Tibial nerve (tissue), 4 donors: ENCODE measurements around the gene FAM117A. TPM values are rescaled to one million over a fixed set of nuclear protein-coding genes. Genes with fewer than 3 reads are reported as not detected.

Source experiments
- DNase-seq, 2 donors: peaks; one replicate each; pipeline ENCODE4 v3.0.0-alpha.2; 2019; ENCODE audit warnings: low spot score in 2 of 2
- H3K27ac ChIP-seq, 4 donors: fragments of 200-600 bp; sonication (generic) in 3 of 4; one replicate each; pipeline ENCODE4 v1.5.1; 2017 to 2019; ENCODE audit warnings: mild to moderate bottlenecking in 1 of 4
- H3K27me3 ChIP-seq, 2 donors: fragments of 200-600 bp; sonication (generic) in 1 of 2; one replicate each; pipeline versions ENCODE4 v1.5.1 to v1.6.0; 2017 to 2019
- H3K36me3 ChIP-seq, 3 donors: fragments of 200-600 bp; sonication (generic); one replicate each; pipeline ENCODE4 v1.5.1; 2018 to 2019
- H3K4me1 ChIP-seq, 4 donors: fragments of 200-600 bp; sonication (generic) in 3 of 4; one replicate each; pipeline ENCODE4 v1.5.1; 2017 to 2019
- H3K4me3 ChIP-seq, 4 donors: fragments of 200-600 bp; sonication (generic) in 3 of 4; one replicate each; pipeline ENCODE4 v1.5.1; 2017 to 2019; ENCODE audit warnings: mild to moderate bottlenecking in 1 of 4, moderate library complexity in 1 of 4
- H3K9me3 ChIP-seq, 4 donors: fragments of 200-600 bp; sonication (generic) in 3 of 4; one replicate each; pipeline ENCODE4 v1.5.1; 2017 to 2019
- CTCF ChIP-seq, 5 experiments: fragments of 200-600 bp in 3 of 5; fragments of 450-650 bp in 2 of 5; sonication (generic) in 3 of 5; IDR thresholded peaks; one replicate each; pipeline ENCODE4 v1.5.1; 2016 to 2019; ENCODE audit warnings: antibody characterized with exemption in 5 of 5, mild to moderate bottlenecking in 3 of 5, moderate library complexity in 2 of 5
- EP300 ChIP-seq, 2 donors: sonication (generic); formaldehyde crosslinking; IDR thresholded peaks; one replicate each; pipeline ENCODE4 v1.6.1; 2017; ENCODE audit warnings: antibody characterized with exemption in 2 of 2, mild to moderate bottlenecking in 1 of 2
- POLR2A ChIP-seq, 2 donors: fragments of 450-650 bp; IDR thresholded peaks; one replicate each; pipeline ENCODE4 v1.6.1; 2017; ENCODE audit warnings: antibody characterized with exemption in 2 of 2, mild to moderate bottlenecking in 2 of 2, moderate library complexity in 2 of 2
- WGBS, 2 donors: methylation state at CpG; one replicate each; pipeline ENCODE4 v1.1.5; 2018; 5-methylcytosine and 5-hydroxymethylcytosine counted together
- total RNA-seq, 4 donors: library from RNA; depleted of rRNA; stranded (reverse); fragments of >200 nt; gene quantifications; one replicate each; pipeline ENCODE4 v1.1.0, GENCODE V29; 2016

The FAM117A gene
- total RNA-seq, 4 donors from 2014 or later, result 12.9 to 23.1 (median 18.3) TPM

GRCh38 chr17:49783791-49784190, 19.9 kb upstream of the FAM117A start:
- Histone ChIP-seq H3K27ac (peak overlapping the region in 1 of 4 donors; percentile 44), H3K4me1 (peaks cover 0 to 32% (median 3%) of the 10 kb centered on the region in 4 donors)
- DNase-seq, result no peak

GRCh38 chr17:49783071-49783715, 19.3 kb upstream of the FAM117A start:
- Histone ChIP-seq H3K27me3 (no peaks in the 10 kb centered on the region), H3K4me1 (peaks cover 0 to 32% (median 3%) of the 10 kb centered on the region in 4 donors), H3K36me3 (no peaks in the 10 kb centered on the region), H3K9me3 (no peaks in the 10 kb centered on the region), H3K4me3 (no peak overlapping the region), H3K27ac (peak overlapping the region in 2 of 4 donors; percentile 38 to 44)
- no peak for DNase-seq
- TF ChIP-seq CTCF (IDR thresholded peaks at IDR 0.05) (no peak), POLR2A (IDR thresholded peaks at IDR 0.05) (no peak), EP300 (IDR thresholded peaks at IDR 0.05) (no peak)
- WGBS, 2 donors, result 41 to 51% methylated on average over 3 of the region's 3 CpGs

More at GRCh38 chr17:49783791-49784190, 19.9 kb upstream of the FAM117A start:
- H3K27me3 ChIP-seq, result no peaks in the 10 kb centered on the region
- H3K9me3 ChIP-seq, result no peaks in the 10 kb centered on the region
- TF ChIP-seq CTCF (IDR thresholded peaks at IDR 0.05) (no peak), POLR2A (IDR thresholded peaks at IDR 0.05) (no peak), EP300 (IDR thresholded peaks at IDR 0.05) (no peak)
- no peak overlapping the region for H3K4me3 ChIP-seq
- no peaks in the 10 kb centered on the region for H3K36me3 ChIP-seq

DNA sequence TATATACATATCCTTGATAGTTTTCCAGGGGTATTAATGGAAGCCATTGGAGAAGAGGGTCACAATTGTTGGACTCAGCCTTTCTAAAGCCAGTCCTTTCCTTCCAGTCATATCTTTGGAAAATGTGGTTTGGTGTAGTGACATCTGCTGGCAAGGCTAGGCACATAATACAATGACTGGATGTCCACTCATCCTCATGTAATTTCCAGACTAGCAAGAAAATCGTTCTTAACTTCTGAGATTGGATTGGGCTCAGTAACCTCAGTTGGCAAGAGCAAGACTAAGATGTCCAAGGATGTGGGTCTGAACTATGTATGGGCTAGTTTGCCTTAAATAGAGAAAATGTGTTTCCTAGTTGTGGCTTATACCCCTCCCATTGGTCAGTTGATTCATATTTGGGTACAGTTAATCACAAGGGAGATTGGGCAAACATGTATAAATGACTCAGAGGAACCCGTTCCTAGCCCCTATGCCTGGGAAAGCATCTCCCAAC, 15.9 kb upstream of the FAM117A start:
- Histone ChIP-seq H3K4me3 (no peak overlapping the region), H3K36me3 (no peaks in the 10 kb centered on the region), H3K27me3 (no peaks in the 10 kb centered on the region), H3K27ac (peak overlapping the region in 3 of 4 donors; percentile 3 to 74 (median 23)), H3K4me1 (peaks cover 0 to 60% (median 18%) of the 10 kb centered on the region in 4 donors), H3K9me3 (no peaks in the 10 kb centered on the region)
- WGBS, 2 donors, result 14 to 24% methylated on average over 2 of the region's 2 CpGs
- no peak for TF ChIP-seq POLR2A (IDR thresholded peaks at IDR 0.05)
- TF ChIP-seq CTCF (IDR thresholded peaks at IDR 0.05), result peak; percentile 20 to 72 (median 50)
- TF ChIP-seq EP300 (IDR thresholded peaks at IDR 0.05), result peak in 1 of 2 donors; percentile 41
- DNase-seq, result peak in 1 of 2 donors; percentile 75

DNA sequence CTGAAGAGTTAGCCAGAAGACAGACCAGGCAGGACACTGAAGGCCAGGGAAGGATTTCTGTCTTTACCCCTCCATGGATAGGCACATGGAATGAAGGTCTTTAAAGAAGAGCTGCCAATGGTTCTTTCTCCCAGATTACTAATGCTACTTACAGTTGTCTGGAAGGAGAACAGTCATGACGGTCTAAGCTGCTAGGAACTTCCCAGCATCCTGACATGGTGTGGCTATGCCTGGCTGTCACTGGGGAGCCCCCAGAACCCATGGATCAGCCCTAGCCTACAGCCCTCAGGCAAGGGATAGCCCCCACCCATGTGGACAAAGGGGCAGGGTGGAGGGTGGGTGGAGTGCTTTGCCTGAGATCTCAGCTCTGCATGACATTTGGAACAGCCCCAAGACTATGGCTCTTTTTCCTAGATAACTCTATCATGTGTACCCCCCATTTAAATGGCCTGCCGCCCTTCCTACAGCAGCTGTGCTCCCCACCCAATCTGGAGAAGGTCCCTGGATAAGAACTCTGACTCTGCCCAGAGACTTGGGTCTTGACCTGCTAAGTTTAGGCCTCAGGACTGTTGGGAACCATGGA, 15.3 kb upstream of the FAM117A start:
- WGBS, 2 donors, result 87 to 94% methylated on average over 2 of the region's 2 CpGs
- H3K27me3 ChIP-seq, result no peaks in the 10 kb centered on the region
- no peaks in the 10 kb centered on the region for H3K9me3 ChIP-seq
- no peaks in the 10 kb centered on the region for H3K36me3 ChIP-seq
- DNase-seq, result no peak
- H3K27ac ChIP-seq, result peak overlapping the region in 3 of 4 donors; percentile 3 to 74 (median 23)
- H3K4me3 ChIP-seq, result no peak overlapping the region
- peaks cover 0 to 61% (median 18%) of the 10 kb centered on the region in 4 donors for H3K4me1 ChIP-seq
- TF ChIP-seq CTCF (IDR thresholded peaks at IDR 0.05) (no peak), EP300 (IDR thresholded peaks at IDR 0.05) (no peak), POLR2A (IDR thresholded peaks at IDR 0.05) (no peak)

DNA sequence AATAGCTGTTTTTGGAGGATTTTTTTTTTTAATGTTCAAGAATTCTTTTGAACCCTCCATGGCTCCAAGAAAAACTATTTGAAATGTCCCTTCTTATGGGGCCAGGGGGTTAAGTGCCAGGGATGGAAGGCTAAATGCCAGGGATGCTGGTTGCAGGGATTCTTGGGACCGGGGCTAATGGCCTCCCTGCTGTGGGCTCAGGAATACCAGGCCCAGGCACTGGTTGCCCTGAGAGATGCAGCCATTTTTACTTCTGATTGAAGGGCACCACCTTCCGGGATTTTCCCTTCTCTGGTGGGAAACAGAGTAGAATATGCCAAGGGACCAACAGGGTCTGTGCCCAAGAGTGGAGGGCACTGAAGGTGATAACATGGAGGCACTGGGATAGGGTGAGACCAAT, 13.6 kb upstream of the FAM117A start:
- Histone ChIP-seq H3K27me3 (no peaks in the 10 kb centered on the region), H3K27ac (peak overlapping the region in 1 of 4 donors; percentile 82), H3K4me3 (no peak overlapping the region), H3K36me3 (no peaks in the 10 kb centered on the region), H3K4me1 (peaks cover 0 to 48% (median 18%) of the 10 kb centered on the region in 4 donors), H3K9me3 (no peaks in the 10 kb centered on the region)
- DNase-seq, result no peak
- TF ChIP-seq EP300 (IDR thresholded peaks at IDR 0.05) (no peak), CTCF (IDR thresholded peaks at IDR 0.05) (no peak), POLR2A (IDR thresholded peaks at IDR 0.05) (no peak)
- 61 to 77% methylated on average over 2 of the region's 2 CpGs for WGBS, 2 donors
